ENCODE measurements around the gene GMPPB.
"Not testable (repeated sequence)": the region's sequence is repeated elsewhere in the genome, so short reads cannot be mapped to it uniquely, and the experiment has no call there.

The GMPPB gene

DNA sequence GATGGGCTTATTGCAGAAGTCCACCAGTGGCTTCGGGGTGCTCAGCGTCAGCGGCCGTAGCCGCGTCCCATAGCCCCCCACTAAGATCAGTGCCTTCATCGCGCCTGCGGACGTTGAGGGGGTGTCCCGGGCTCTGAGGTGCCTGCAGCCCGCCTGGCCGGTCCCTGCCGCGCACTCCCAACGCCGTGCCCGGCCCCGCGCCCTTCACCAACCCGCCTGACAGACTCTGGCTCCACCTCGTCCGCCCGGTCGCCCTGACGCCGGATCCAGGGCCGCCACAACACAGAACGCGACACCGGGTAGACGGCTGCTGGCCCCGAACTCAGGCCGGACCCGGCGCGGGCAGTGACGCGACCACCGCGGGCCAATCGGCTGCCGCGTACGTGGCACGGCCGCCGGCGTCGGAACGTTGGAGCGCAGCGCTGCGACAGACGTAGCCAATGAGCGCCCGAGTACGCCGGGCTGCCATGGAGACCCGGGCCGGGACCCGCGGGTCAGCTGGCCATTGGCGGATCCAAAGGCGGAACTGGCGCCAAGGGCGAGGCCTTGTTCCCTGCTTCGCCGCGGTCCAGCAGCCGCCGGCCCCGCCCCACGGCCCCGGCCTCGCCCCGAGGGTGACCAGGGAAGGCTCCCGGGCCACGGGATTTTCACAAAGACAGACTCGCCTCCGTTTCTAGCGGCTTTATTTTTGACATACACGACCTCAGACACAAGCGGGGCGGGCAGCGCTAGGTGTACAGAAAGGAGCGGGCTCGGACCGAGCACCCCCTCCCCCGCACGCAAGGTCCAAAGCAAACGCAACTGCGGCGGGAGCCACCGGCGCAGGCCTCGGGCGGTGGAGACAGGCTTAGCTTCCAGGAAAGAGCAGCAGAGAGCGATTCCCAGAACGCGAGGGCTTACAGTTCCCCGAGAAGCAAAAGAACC lies at the start of gene GMPPB:
Gene GMPPB (minus strand): TSS at position 324 of the 924 bp plus-strand sequence. CDS start 225 bp downstream, at position 99.
- Mint-ChIP-seq H3K36me3 (no peaks in the 10 kb centered on the region), H3K9me3 (ENCODE audit: low read depth) (no peaks in the 10 kb centered on the region), H3K27me3 (no peaks in the 10 kb centered on the region), H3K27ac (peak within 1 kb of the TSS; percentile 92), H3K4me3 (peak within 1 kb of the TSS; percentile 93), H3K4me1 (ENCODE audit: low read depth) (peaks cover 18% of the 10 kb centered on the region)

DNA sequence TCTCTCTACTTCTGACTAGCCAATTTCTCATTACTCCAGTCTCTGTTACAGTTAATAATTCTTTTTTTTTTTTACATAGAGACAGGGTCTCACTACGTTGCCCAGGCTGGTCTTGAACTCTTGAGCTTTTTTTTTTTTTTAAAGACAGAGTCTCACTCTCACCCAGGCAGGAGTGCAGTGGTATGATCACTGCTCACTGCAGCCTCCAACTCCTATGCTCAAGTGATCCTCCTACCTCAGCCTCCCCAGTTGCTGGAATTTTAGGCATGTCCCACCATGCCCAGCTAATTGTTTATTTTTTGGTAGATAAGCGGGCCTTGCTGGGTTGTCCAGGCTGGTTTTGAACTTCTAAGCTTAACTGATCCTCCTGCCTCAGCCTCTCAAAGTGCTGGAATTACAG lies 49.0 kb upstream of the GMPPB start:
- no peaks in the 10 kb centered on the region for H3K27me3 Mint-ChIP-seq
- H3K9me3 Mint-ChIP-seq (ENCODE audit: low read depth) = no peaks in the 10 kb centered on the region
- H3K36me3 Mint-ChIP-seq = peaks cover 4% of the 10 kb centered on the region
- H3K27ac Mint-ChIP-seq = no peak overlapping the region
- no peak overlapping the region for H3K4me3 Mint-ChIP-seq
- peaks cover 48% of the 10 kb centered on the region for H3K4me1 Mint-ChIP-seq (ENCODE audit: low read depth)

DNA sequence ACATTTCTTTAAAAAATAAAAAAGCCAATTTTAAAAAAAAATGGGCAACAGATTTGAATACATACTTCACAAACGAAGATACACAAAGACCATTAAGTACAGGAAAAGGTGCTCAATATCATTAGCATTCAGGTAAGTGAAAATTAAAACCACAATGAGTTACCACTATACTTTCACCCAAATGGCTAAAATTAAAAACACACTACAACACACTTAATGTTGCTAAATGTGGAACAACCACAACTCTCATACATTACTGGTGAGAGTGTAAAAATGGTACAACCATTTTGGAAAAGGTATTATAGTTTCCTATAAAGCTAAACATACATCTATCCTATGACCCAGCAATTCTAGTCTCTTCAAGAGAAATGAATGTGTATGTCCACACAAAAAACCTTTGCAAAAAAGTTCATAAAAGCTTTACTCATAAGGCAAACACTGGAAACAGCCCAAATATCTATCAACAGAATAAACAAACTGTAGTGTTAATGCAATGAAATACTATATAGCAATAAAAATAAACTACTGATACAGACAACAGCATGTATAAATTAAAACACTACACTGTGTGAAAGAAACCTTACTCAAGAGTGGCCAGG lies 47.7 kb upstream of the GMPPB start:
- H3K36me3 Mint-ChIP-seq = peaks cover 4% of the 10 kb centered on the region
- no peaks in the 10 kb centered on the region for H3K27me3 Mint-ChIP-seq
- peaks cover 46% of the 10 kb centered on the region for H3K4me1 Mint-ChIP-seq (ENCODE audit: low read depth)
- H3K27ac Mint-ChIP-seq = peak overlapping the region; percentile 61
- H3K9me3 Mint-ChIP-seq (ENCODE audit: low read depth) = no peaks in the 10 kb centered on the region
- no peak overlapping the region for H3K4me3 Mint-ChIP-seq

DNA sequence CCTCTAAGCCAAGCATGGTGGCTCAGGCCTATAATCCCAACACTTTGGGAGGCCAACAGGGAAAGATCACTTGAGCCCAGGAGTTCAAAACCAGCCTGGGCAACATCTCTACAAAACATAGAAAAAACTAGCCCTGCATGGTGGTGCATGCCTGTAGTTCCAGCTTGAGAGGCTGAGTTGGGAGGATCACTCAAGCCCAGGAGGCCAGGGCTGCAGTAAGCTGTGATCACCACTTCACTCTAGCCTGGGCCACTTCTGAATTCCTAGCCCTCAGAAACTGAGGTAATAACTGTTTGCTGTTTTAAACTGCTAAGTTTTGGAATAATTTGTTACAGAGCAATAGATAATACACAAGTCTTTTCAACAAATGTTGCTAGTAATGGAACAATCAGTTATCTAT lies 46.2 kb upstream of the GMPPB start:
- H3K36me3 Mint-ChIP-seq = peaks cover 4% of the 10 kb centered on the region
- no peaks in the 10 kb centered on the region for H3K27me3 Mint-ChIP-seq
- peak overlapping the region; percentile 62 for H3K27ac Mint-ChIP-seq
- H3K4me1 Mint-ChIP-seq (ENCODE audit: low read depth) = peaks cover 38% of the 10 kb centered on the region
- no peaks in the 10 kb centered on the region for H3K9me3 Mint-ChIP-seq (ENCODE audit: low read depth)
- no peak overlapping the region for H3K4me3 Mint-ChIP-seq

DNA sequence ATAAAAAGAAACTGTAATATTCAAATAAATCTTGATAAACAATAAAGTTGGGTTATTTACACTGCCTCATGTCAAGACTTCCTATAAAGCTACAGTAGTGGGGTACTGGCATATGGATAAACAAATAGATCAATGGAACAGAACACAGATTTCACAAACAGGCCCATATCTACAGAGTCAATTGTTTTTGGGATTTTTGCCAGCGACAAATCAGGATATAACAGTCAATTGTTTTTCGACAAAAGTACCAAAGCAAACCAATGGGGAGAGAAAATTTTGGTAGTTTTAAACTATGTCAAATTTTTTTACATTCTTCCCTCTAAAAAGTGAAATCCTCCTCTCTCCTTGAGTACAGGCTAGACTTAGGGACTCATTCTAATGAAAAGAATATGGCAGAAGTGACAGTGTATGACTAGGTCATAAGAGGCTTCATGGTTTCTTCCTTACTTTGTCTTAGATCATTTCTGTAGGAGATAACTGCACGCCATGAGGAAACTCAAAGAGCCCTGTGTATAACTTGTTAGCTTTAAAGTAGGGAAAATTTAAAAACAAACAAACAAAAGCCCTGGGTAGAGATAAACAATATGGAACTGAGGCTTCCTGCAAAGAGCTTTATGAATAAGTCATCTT lies 45.6 kb upstream of the GMPPB start:
- H3K27me3 Mint-ChIP-seq = no peaks in the 10 kb centered on the region
- no peak overlapping the region for H3K4me3 Mint-ChIP-seq
- H3K27ac Mint-ChIP-seq = peak overlapping the region; percentile 62
- peaks cover 34% of the 10 kb centered on the region for H3K4me1 Mint-ChIP-seq (ENCODE audit: low read depth)
- H3K36me3 Mint-ChIP-seq = peaks cover 4% of the 10 kb centered on the region
- H3K9me3 Mint-ChIP-seq (ENCODE audit: low read depth) = no peaks in the 10 kb centered on the region

DNA sequence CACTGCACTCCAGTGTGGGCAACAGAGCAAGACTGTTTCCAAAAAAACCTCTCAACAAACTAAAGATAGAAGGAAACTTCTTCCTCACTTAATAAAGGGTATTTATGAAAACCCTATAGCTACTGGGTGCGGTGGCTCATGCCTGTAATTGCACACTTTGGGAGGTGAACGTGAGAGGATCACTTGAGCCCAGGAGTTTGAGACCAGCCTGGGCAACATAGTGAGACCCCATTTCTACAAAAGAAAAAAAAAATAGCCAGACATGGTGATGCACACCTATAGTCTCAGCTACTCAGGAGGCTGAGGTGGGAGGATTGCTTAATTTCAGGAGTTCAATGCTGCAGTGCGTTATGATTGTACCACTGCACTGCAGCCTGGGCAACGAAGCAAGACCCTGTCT lies 40.2 kb upstream of the GMPPB start:
- Mint-ChIP-seq H3K27me3 (no peaks in the 10 kb centered on the region), H3K4me3 (no peak overlapping the region), H3K36me3 (no peaks in the 10 kb centered on the region), H3K4me1 (ENCODE audit: low read depth) (peaks cover 18% of the 10 kb centered on the region), H3K9me3 (ENCODE audit: low read depth) (no peaks in the 10 kb centered on the region), H3K27ac (no peak overlapping the region)

DNA sequence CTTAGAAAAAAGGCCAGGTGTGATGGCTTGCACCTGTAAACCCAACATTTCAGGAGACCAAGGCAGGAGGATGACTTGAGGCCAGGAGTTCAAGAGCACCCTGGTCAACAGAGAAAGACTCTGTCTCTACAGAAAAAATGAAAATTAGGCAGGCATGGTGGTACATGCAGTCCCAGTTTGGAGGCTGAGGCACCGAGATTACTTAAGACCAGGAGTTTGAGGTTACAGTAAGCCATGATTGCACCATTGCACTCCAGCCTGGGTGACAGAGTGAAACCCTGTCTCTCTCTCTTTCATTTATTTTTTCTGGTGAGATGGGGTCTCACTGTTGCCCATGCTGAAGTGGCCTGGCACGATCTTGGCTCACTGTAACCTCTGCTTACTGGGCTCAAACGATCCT lies 37.9 kb upstream of the GMPPB start:
- no peaks in the 10 kb centered on the region for H3K9me3 Mint-ChIP-seq (ENCODE audit: low read depth)
- H3K4me1 Mint-ChIP-seq (ENCODE audit: low read depth) = peaks cover 16% of the 10 kb centered on the region
- H3K4me3 Mint-ChIP-seq = no peak overlapping the region
- no peaks in the 10 kb centered on the region for H3K36me3 Mint-ChIP-seq
- H3K27ac Mint-ChIP-seq = no peak overlapping the region
- no peaks in the 10 kb centered on the region for H3K27me3 Mint-ChIP-seq

DNA sequence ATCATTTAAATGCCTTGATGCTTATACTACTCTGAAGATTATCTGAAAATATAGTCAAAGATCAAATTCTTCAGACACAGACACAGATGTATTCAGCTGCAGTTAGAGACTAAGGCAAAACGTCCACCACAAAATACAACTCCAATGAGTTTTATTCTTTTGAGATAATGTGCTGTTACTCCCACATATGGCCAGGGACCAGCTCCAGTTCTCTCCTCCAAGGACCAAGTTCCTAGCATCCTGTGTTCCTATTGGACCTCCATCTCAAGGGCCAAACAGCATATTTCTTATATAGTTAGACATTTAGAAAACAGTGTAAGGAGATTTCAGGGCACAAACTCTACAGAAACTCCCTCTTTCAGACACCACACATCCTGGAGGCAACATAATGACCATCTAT lies 35.5 kb upstream of the GMPPB start:
- Mint-ChIP-seq H3K27me3 (no peaks in the 10 kb centered on the region), H3K36me3 (no peaks in the 10 kb centered on the region)

DNA sequence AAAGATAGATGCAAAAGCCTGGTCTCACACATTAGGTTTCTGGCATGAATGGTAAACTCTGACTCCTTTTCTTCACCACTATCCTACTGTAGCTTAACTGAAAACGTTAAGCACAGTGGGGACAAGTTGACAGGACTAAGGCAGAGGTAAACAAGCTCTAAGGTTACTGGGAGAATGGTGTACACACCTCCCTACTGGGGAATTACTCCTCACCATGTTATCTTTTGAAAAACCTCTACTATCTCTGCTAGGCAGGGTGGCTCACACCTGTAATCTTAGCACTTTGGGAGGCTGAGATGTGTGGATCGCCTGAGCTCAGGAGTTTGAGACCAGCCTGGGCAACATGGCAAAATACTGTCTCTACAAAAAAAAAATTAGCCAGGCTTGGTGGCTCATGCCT lies 33.4 kb upstream of the GMPPB start:
- Mint-ChIP-seq H3K36me3 (no peaks in the 10 kb centered on the region), H3K27ac (no peak overlapping the region), H3K4me1 (ENCODE audit: low read depth) (peaks cover 31% of the 10 kb centered on the region), H3K9me3 (ENCODE audit: low read depth) (no peaks in the 10 kb centered on the region), H3K27me3 (no peaks in the 10 kb centered on the region), H3K4me3 (no peak overlapping the region)

More for the DNA sequence above, 35.5 kb upstream of the GMPPB start:
- no peaks in the 10 kb centered on the region for H3K9me3 Mint-ChIP-seq (ENCODE audit: low read depth)
- peaks cover 27% of the 10 kb centered on the region for H3K4me1 Mint-ChIP-seq (ENCODE audit: low read depth)
- H3K4me3 Mint-ChIP-seq = no peak overlapping the region
- peak overlapping the region; percentile 28 for H3K27ac Mint-ChIP-seq

DNA sequence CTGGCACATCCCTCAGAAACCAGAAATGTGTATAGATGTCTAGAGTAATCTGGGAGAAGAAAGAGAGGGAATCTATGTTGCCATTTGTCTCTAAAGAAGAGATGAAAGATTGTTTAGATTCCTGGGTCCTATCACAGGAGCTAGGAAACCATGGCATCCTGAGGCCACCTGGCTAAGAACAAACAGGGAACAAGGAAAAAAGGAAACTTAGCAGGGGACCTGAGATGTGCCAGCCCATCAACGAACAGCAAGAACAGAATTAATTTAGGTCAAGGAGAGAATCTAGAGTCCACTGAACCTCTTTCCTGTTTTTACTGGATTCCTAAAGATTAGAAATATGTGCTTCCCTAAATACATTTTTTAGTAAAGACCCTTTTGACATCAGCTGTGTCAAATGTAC lies 32.3 kb upstream of the GMPPB start:
- H3K4me1 Mint-ChIP-seq (ENCODE audit: low read depth) = peaks cover 31% of the 10 kb centered on the region
- no peaks in the 10 kb centered on the region for H3K9me3 Mint-ChIP-seq (ENCODE audit: low read depth)
- H3K27me3 Mint-ChIP-seq = no peaks in the 10 kb centered on the region
- no peak overlapping the region for H3K4me3 Mint-ChIP-seq
- H3K36me3 Mint-ChIP-seq = no peaks in the 10 kb centered on the region
- no peak overlapping the region for H3K27ac Mint-ChIP-seq

DNA sequence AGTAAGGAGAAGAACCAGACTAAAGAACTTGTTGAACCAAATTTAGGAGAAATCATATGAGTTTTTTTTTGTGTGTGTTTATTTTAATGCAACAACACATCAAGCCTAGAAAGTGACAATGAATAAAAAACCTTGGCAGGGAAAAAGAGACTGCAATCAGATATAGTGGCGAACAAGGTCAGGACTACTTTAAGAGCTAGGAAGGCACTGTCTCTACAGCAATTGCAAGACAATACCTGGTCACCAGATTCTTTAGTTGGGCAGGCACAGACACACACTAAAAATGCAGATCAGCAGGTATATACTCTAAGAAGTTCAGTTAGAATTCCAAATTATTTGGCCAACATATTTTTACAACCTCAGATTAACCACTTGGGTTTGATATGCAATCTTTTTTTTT lies 30.8 kb upstream of the GMPPB start:
- Mint-ChIP-seq H3K4me1 (ENCODE audit: low read depth) (peaks cover 32% of the 10 kb centered on the region), H3K9me3 (ENCODE audit: low read depth) (no peaks in the 10 kb centered on the region), H3K4me3 (no peak overlapping the region), H3K27me3 (no peaks in the 10 kb centered on the region), H3K27ac (no peak overlapping the region), H3K36me3 (no peaks in the 10 kb centered on the region)

DNA sequence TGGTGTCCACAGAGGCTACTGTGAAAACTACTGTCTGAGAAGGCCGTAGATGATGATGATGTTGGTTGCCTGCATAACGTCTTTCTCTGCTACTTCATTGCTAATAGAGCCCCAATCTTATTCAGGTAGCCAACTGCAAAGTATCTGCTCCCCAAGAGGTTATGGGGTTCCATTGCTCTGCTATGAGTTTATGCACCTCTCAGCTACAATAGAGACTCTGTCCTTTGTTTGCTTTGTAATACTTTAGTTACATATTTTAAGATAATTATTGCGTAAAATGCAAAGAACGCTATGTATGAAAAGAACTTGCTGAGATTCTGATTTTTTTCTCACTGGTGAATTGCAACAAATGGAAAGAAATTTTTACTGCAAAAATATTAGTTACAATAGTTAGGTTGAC lies 27.8 kb upstream of the GMPPB start:
- Mint-ChIP-seq H3K36me3 (no peaks in the 10 kb centered on the region), H3K4me1 (ENCODE audit: low read depth) (peaks cover 22% of the 10 kb centered on the region), H3K27ac (no peak overlapping the region), H3K4me3 (no peak overlapping the region), H3K27me3 (no peaks in the 10 kb centered on the region), H3K9me3 (ENCODE audit: low read depth) (no peaks in the 10 kb centered on the region)

DNA sequence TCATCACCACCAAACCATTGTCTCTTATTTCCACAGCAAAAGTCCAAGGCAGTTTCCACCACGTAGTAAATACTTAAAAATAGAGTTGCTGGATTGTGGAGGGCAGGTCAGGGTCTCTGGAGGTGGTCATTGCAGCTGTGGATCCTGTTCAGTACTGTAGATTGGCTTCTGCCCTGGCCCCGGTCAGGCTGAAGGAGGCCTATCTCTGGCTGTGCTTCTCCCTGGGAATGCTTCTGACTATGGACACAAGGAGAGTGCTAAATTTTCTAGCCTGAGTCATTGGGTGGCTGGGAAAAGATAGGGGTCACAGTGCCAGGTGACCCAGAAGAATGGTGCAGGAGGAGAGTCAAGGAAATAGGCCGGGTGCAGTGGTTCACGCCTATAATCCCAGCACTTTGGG lies 26.3 kb upstream of the GMPPB start:
- Mint-ChIP-seq H3K27me3 (no peaks in the 10 kb centered on the region), H3K4me1 (ENCODE audit: low read depth) (peaks cover 13% of the 10 kb centered on the region), H3K27ac (no peak overlapping the region), H3K9me3 (ENCODE audit: low read depth) (no peaks in the 10 kb centered on the region), H3K36me3 (no peaks in the 10 kb centered on the region), H3K4me3 (no peak overlapping the region)

DNA sequence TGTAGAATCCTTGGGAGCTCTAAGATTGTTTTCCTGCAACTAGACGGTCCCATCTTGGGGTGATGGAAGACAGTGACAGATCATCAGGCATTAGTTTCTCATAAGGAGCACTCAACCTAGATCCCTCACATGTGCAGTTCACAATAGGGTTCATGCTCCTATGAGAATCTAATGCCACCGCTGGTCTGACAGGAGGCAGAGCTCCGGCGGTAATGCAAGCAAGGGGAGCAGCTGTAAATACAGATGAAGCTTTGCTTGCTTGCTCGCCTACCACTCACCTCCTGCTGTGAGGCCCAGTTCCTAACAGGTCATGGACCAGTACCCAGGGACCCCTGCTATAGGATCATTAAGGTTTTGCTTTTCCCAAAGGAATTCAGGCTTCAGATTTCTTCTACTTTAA lies 25.1 kb upstream of the GMPPB start:
- not testable (repeated sequence) for H3K36me3 Mint-ChIP-seq; H3K9me3 Mint-ChIP-seq (ENCODE audit: low read depth); H3K4me3 Mint-ChIP-seq; H3K4me1 Mint-ChIP-seq (ENCODE audit: low read depth); H3K27me3 Mint-ChIP-seq; H3K27ac Mint-ChIP-seq

DNA sequence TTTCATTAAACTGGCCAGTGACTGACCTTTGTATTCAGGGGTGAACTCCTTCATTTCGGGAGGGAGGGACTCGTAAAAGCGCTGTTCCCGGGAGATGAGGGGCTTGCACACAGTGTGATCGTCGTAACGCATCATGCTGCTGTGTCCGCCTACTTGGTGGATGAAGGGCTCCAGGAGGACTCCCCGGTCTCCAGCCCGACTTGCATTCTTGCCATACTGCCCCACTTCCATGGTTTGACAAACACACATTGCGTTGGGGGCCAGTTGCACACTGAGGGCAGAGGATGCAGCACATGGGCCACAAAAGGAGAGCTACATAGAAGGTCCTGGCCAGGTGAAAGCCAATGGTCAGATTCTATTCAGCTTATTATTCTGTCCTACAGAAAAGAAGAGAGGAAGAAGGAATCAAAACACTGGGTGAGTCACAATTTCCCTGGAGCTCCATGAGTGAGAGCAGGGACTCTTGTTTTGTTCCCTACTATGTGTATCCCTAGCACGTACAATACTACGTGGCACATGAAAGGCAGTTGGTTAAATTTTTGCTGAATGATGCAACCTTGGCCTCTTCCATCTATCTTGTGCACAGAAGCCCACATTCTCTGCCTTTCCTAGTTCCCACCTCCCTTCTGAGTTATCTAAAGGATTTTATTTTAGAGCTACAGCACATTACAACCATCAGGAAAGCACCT lies 24.2 kb upstream of the GMPPB start:
- Mint-ChIP-seq H3K4me1 (ENCODE audit: low read depth) (peaks cover 8% of the 10 kb centered on the region), H3K27me3 (no peaks in the 10 kb centered on the region), H3K27ac (peak overlapping the region; percentile 70), H3K4me3 (no peak overlapping the region), H3K36me3 (no peaks in the 10 kb centered on the region), H3K9me3 (ENCODE audit: low read depth) (no peaks in the 10 kb centered on the region)
